Stimulated activated CD4-positive, alpha-beta T cell treated with anti-CD3 and anti-CD28 coated beads, Interleukin-4, amount 100 ng/mL, for 1 hour (primary cell): Measurements from ENCODE around the gene RTN4RL1.

ENCODE experiments used
- DNase-seq: peaks from one replicate; pipeline ENCODE4 v3.0.0-alpha.2; 2020

The RTN4RL1 gene, protein sequence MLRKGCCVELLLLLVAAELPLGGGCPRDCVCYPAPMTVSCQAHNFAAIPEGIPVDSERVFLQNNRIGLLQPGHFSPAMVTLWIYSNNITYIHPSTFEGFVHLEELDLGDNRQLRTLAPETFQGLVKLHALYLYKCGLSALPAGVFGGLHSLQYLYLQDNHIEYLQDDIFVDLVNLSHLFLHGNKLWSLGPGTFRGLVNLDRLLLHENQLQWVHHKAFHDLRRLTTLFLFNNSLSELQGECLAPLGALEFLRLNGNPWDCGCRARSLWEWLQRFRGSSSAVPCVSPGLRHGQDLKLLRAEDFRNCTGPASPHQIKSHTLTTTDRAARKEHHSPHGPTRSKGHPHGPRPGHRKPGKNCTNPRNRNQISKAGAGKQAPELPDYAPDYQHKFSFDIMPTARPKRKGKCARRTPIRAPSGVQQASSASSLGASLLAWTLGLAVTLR

DNA sequence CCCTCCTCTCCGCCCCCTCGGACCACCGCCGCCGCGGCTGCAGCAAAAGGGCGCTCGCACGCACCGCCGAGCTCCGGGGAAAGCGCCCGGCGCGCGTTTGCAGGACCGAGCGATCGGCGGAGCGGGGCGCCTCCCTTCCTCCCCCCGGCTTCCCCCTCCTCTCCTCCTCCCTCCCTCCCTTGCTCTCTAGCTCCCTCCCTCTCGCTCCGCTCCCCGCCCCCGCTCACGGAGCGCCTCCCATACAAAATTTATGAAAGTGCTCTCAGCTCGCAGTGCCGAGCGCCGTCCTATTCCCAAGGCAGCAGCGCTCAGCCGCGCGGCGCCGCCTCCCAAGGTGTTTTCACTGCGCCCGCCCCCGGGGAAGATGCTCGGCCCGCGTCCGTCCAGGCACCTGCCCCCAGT lies at the start of gene RTN4RL1:
Gene RTN4RL1, minus strand, starts transcription at position 115 of the 402 bp plus-strand sequence. CDS start 469 bp downstream, outside the sequence.
- DNase-seq, result peak; percentile 71

DNA sequence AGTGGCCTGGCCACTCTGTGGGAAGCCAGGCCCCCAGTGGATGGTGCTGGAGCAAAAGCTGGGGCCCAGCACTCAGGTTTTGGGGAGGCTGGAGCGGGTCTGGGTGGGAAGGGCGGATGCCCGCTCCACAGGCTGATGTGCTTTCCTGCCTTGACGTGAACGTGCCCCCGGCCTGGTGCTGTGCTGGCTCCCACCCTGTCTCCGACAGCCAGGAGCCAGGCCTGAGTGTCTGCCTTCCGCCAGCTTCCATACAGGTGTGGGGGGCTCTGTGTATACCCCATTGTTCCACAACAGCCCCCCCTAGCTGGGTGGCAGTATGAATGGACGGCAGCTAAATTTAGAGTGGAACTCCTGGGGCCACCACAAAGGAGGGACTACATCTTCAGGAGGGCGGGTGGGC lies 49.8 kb upstream of the RTN4RL1 start:
- no peak for DNase-seq

DNA sequence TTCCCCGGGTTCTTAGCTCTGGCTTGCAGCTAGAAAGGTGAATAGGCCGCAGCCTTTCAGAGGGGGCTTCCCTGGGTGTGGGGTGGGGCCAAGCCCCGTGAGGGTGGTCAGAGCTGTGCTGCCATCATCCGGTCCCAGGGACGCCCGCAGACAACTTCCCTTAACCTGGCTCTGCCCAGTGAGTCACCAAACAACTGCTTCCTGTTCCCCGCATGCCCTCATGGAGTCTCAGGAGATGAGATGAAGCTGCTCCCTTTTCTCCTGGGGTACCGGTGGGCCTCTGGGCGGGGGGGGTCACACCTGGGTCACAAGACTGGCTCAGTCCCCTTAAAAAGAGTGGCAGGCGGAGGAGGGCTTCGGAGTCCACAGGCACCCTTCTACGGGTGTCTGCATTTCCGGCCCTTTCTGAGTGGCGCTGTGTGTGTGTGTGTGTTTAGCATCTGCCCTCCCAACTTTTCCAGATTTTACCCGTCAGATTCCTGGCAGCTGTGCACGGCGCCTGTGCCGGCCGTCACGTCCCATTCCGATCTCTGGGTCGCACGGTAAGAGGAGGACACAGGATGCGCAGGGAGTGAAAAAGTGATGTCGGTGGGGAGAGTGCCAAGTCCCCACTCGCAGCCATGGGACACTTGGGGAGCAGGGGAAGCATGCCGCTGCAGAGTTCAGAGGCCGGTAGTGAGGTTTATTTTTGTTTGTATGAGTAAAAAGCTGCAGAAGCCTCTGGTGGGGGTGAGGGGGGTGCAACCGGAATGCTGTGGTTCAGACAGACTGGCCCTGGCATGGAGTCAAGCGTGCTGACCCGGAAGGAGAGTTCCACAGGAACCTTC lies 46.5 kb upstream of the RTN4RL1 start:
- DNase-seq, result no peak

DNA sequence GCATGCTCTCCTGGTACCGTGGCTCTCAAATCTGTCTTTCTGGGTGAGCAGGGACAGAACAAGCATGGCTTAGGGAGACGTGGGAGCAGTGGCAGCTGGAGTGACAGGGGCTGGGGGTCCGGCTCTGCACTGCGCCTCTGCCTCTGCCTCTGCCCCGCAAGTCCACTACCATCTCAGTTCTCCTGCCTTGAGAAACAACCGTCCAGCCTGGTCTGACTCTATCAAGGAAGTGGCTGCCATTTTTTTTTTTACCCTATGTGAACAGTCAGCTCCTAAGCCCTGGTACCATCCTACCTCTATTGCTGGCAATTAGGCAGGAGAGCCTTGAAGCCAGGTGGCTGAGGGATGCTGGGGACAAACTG lies 45.9 kb upstream of the RTN4RL1 start:
- DNase-seq, result no peak

DNA sequence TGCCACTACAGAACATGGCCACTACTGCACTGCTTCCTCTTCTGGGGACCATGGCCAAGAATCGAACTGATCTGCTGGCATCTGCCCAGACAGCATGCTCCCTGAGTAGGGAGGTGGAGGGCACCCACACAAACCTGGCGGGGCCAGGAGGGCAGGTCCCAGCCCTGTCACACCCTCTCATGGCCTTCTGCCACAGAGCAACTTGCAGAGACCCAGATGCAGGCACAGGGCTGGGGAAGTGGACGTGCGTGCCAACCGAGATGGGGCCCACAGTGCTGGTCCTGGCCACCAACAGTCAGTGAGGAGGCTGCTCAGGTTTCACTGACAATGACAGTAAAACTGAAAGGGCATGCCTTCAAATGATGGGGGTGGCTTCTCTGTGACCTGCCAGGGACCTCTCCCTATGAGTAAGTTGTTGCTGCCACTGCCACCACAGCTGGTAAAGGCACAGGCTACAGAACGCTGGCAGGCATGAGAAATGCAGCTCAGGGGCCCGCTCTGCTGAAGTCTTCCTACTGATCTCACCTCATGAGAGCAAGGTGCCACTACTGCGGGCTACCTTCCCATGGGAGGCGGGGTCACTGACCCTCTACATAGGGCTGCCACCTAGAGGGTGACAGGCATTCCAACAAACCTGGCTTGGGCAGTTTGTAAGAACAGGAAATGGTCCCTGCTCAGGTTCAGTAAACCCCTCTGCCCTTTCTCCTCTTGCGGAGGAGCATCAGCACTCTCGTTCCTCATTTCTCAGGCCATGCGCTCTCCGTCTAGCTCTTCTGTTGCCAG lies 45.3 kb upstream of the RTN4RL1 start:
- peak; percentile 53 for DNase-seq

DNA sequence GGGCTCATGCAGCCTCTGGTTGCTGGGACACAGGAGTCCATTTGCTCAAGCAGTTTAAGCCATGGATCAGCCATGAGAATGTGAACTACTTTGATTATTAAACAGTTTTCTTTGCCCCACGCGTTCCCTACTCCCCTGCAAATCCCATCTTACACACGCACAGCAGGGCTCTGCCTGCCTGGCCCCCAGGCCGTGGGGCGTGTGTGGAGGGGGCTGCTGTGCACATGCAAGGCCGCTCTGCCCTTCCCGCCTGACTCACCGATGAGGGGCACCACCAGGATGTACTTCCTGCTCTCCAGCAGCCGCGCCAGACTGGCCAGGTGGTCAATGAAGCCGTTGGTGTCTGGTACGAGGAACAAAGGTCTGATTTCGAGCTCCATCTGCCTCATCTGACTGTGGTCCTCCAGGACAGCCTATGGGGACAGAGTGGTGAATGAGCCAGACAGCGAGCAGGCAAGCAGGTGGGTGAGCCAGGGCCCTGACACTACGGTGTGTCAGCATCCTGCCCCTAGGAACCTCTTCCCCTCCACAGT lies 43.5 kb upstream of the RTN4RL1 start:
- no peak for DNase-seq

DNA sequence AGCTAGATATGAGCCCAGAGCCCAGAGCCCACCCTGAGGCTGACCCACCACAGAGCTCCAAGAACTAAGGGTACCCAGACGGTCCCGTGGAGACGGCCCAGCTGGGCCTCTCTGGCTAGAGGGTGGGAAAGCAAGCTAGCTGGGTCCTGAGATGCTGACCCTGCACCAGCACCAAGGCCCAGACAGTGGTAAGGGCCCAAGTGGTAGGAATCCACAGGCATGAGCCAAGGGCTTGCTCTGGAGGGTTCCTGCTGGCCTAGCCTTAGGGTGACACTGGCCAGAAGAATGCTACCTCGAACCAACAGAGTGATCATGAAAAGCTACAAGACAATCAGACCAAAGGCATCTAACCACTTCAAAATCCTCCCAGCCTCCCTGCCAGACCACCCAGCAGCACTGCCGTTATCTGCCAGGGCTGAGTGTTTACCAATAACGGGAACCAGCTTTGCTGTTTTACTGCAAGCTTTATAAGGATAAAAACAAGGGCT lies 42.9 kb upstream of the RTN4RL1 start:
- DNase-seq, result no peak

DNA sequence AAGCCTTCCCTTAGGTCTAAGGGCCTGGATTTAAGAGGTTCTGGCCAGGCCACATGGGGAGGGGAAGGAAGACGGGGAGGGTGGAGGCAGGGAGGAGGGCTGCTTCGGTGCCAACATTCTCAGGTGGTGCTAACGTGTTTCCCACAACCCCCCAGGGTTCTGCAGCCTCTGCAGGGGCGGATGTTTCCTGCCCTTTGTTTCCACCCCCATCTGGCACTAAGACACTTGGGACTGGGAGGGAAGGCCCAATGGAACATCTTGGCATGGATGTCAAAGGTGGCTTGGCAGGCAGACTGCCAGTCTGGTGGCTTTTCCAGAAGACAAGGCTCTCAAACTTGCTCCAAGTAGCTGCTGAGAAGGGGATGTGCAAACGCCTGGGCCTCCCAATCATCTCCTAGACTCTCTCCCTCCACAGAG lies 42.5 kb upstream of the RTN4RL1 start:
- DNase-seq, result no peak

DNA sequence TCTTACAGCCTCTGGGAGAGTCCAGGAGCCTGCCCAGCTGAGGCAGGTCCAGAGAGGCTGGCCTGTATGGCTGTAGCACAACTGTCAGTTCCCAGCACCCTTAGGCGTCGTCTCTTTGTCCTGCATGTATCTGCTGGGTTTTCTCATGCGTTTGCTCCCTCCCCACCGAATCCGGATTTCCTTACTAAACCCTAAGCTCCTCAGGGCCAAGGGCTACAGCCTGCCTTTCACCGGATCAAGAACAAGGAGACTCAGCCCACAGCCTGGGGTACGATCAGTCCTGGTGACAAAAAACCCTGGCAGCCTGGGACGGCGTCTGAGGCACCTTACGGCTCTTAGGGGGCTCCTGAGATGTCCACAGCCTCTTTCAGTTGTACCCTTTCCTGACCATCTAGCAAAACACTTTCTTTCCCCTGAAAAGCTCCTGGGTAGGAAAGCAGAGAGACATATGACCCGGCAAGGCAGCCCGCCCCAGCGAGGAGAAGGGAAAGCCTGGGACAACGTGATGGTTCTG lies 42.0 kb upstream of the RTN4RL1 start:
- no peak for DNase-seq

DNA sequence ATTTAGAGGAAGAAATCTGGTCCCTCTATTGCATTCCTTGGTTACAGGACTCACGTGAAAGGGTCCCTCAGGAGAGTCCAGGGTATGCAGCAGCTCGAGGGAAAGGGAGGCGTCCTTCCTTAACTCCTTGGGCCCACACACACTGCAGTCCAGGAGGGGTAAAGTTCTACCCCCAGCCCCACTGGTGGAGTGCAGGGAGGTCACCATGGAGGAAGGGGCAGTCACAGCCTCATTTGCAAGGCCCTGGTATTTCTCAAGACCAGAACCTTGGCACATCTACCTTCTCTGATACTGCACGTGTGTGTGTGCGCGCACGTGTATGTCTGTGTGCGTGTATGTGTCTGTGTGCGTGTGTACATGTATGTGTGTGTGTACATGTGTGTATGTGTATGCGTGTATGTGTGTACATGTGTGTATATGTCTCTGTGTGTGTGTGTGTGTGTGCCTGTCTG lies 40.8 kb upstream of the RTN4RL1 start:
- DNase-seq, result no peak

DNA sequence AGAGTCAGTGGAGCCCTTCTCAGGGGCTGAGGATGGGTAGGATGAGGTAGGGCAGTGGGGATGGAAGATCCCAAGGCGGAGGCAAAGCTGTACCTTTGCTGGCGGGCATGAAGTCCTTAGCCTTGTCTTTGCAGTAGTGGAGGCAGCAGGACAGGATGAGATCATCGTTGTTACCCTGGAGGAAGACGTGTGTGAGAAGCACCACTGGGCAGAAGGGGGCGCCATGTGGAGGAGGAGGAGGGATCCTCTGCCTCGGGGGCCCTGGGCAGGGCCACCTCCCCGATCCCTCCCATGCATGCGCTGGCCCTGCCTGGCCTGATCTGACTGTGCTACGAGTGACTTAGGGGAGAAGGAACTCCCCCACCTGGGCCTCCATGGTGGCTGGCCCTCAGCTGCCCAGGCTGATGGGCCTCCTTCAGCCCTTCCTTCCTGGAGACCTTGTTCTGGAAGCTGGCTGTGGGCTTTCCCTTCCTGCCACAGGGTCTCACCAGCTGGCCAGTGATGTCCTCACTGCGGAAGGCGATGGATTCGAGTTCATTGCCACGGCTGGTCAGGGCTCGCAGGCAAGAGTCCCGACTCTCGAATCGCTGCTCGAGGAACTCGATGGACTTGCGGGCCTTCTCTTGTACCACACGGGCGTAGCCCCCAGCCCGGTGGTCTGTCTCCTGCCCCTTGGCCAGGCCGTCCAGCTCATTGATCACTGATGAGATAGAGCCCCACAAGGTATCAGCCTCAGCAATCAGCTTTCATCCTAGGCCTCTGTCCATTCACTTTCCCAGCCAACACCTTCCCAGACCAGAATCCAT lies 40.0 kb upstream of the RTN4RL1 start:
- peak; percentile 70 for DNase-seq

DNA sequence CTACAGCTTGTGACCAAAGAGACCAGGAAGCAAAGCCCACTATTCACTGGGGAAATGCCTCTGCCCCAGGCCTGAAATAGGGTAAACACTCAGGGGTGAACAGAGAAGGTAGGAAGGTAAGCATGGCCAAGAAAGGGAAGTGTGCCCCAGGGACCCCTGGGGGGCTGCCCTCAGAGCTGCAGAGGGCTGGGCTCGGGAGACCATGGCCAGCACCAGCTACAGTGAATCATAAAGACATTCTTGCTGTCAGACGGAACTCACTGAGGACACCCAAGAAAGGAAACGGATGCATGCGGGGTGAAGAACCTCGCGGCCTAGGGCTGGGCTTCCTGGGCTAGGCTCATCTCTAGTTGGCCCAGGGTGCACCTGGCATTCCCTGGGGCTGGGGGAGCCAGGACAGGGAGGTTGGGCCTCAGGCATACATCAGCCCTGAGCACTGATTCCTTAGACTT lies 39.4 kb upstream of the RTN4RL1 start:
- no peak for DNase-seq

DNA sequence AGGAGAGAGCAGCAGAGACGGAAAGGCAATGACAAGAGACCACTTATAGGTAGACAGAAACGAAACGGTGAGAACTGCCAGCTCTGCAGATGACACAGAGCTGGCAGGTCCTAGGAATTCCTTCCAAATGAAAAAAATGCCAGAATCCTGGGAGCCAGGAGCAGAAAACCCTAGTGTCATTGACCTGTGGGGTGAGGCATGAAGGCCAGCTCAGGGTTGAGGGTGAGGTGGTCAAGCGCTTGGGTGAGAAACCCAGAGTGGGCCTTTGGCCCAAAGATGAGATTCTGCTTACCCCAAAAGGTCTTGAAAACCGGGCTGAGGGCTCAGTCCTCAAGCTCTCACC lies 39.0 kb upstream of the RTN4RL1 start:
- DNase-seq, result no peak

DNA sequence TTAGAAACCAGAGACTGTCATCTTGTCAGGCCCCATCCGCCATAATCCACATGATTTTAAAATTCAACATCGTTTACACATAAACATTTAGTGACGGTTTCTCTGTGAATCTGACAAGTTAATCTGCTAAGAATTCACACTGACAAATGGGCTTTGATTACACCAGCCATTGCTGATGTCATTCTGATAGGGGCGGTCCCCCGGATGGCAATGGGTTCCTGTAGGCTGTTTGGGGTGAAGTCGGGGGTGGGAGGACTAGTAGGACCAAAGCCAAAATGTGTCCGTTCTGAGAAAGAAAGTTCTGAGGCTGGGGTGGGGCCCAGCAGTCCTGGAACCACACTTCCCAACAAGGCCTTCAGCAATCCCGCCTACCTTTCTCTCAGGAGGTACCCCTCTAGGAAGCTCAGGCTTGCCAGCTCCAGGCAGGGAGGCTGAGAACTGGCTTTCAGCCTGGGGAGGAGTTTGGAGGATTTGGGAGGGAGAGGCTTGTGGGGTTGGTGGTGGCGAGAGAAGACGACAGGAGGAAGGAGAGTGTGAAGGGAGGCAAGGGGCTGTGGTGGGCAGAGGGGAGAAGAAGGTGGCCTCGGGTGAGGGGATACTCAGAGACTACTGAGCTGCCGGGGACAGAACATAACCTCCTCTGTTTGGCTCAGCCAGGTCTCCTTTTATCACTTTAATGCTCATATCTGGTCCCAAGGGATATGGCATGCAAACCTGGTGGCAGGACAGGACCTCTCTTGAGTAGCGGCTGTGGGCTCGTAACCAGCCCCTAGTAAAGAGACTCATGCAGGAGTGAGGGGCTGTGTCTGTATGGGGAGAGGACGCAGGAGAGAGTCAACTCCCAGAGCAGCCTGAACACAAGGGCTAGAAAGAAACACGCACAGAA lies 38.4 kb upstream of the RTN4RL1 start:
- DNase-seq, result no peak

DNA sequence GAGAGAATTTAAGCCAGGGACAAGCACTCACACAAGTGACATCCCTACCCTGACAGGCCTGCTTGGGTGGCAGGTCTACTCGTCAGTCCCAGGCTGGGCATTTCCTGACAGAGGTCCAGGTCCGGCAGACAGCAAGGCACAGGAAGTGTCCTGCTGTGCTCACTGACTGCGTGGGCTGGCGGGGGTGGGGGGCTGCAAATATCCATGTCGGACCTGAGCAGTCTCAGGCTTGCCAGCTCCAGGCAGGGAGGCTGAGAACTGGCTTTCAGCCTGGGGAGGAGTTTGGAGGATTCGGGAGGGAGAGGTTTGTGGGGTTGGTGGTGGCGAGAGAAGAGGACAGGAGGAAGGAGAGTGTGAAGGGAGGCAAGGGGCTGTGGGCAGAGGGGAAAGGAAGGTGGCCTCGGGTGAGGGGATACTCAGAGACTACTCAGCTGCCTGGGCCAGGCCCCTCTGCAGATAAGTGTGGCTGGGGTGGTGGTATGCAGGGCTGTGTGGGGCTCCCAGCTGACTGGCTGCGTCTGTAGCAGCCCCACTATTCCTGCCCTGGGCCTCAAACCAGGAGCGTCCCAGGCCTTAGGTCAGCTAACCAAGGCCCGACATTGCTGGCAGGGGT lies 37.5 kb upstream of the RTN4RL1 start:
- no peak for DNase-seq

DNA sequence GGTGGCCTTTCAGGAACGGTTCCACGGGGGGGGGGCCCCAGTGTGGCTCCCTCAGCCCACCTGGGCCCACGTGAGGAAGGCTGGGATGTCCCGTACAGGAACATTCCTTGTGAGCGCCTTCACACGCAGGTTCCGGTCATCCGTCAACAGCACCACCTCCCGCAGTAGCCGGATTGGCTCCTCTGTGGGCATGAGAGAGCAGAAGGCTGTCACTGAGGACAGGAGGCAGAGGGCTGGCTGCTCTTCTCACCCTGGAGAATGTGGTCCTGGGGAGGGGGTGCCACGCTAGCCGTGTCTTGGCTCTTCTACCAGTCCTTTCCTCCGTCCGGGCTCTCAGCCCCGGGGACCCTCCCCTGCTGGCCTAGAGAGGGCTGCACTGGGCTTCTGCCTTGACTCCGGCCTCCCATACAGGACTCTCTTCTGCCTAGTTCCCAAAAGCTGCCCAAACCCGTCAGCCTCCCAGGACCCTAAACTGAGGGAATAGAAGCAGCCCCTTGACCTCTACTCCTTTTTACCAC lies 36.4 kb upstream of the RTN4RL1 start:
- DNase-seq, result no peak

DNA sequence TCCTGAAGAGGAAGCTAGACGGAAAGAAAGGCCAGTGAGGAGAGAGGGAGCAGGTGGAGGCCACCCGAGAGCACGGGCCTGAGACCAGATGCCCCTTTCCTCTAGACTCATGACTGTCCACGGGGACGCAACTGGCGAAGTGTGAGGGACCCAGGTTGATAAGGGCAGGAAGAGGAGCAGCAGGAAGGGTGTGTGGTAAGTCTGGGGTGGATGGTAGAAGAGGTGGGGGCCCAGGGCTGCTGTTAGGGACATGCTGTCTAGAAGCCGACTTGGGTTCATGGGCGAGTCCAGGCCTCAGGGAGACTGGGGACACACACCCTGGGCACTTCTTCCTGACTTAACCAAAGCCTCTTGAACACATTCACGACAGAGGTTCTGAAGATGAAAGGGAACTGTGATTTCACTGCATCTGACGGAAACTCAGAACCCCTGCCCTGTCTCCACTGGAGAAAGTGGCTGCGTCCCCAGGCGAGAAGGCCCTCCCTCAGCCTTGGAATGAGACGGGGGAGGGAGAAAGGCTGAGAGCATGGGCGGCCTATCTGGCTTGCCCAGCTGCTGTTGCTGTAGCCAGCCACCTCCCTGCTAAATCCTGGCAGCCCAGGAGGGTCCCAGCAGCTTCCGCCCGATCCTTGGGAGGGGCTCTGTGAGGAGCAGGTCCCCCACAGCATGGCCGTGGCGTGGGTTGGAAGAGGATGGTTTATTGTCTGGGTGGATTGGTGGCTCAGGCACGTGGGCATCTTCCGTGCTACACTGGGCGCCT lies 35.7 kb upstream of the RTN4RL1 start:
- DNase-seq, result no peak

DNA sequence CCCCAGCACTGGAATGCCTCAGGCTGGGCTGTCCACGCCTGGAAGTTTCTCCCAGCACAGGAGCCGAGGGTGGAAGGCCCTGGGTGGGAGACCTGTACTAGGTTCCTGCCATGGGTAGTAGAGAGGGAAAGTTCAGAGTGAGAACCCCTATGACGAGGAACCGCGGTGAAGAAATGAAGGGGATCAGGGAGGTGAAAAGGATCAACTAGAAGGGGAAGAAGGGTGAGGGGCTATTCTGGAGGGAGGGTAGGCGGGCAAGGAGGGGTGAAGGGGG lies 35.2 kb upstream of the RTN4RL1 start:
- no peak for DNase-seq
